Lung (tissue), 12 donors: ENCODE measurements around the gene KRTAP1-1. TPM values are rescaled to one million over a fixed set of nuclear protein-coding genes. Genes with fewer than 3 reads are reported as not detected.
"Not testable (repeated sequence)": the region's sequence is repeated elsewhere in the genome, so short reads cannot be mapped to it uniquely, and the experiment has no call there.

Source experiments
- ATAC-seq: fragments of 200-7000 bp; cut with Tn5 transposase; one replicate; pipeline ENCODE4 v1.9.1; 2020; ENCODE audit warnings: moderate number of reproducible peaks; ENCODE audit not compliant: insufficient read depth, low FRiP score
- DNase-seq, 3 donors: peaks; one replicate each; pipeline ENCODE4 v3.0.0-alpha.2; 2013 to 2017
- H3K27ac ChIP-seq, 2 donors: one replicate each; pipeline ENCODE4 v1.5.1; 2013; ENCODE audit warnings: mild to moderate bottlenecking in 2 of 2, moderate library complexity in 2 of 2, control low read depth in 1 of 2, inconsistent platforms in 1 of 2, low read depth in 1 of 2, low read length in 1 of 2
- H3K27me3 ChIP-seq, 3 donors: one replicate each; pipeline ENCODE4 v1.5.1; 2013; ENCODE audit warnings: low read length in 2 of 3; ENCODE audit not compliant: control insufficient read depth in 3 of 3, insufficient read depth in 3 of 3
- H3K36me3 ChIP-seq, 4 donors: one replicate each; pipeline ENCODE4 v1.5.1; 2013; ENCODE audit warnings: low read length in 4 of 4, mild to moderate bottlenecking in 1 of 4, moderate library complexity in 1 of 4; ENCODE audit not compliant: control insufficient read depth in 4 of 4, insufficient read depth in 4 of 4
- H3K4me1 ChIP-seq, 5 donors: one replicate each; pipeline ENCODE4 v1.5.1; 2013; ENCODE audit warnings: low read length in 5 of 5, mild to moderate bottlenecking in 2 of 5, moderate library complexity in 1 of 5; ENCODE audit not compliant: control insufficient read depth in 5 of 5, insufficient read depth in 5 of 5
- H3K4me3 ChIP-seq: one replicate; pipeline ENCODE4 v1.5.1; 2013; ENCODE audit warnings: mild to moderate bottlenecking, control low read depth, moderate library complexity
- H3K9ac ChIP-seq, 2 donors: one replicate each; pipeline ENCODE4 v1.5.1; 2013; ENCODE audit warnings: low read length in 2 of 2, control low read depth in 1 of 2; ENCODE audit not compliant: insufficient read depth in 1 of 2
- H3K9me3 ChIP-seq, 4 donors: one replicate each; pipeline ENCODE4 v1.5.1; 2013; ENCODE audit warnings: low read length in 3 of 4, mild to moderate bottlenecking in 1 of 4, moderate library complexity in 1 of 4; ENCODE audit not compliant: control insufficient read depth in 4 of 4, insufficient read depth in 3 of 4
- WGBS, 2 donors: extraction: QIAGEN DNeasy Blood & Tissue Kit; methylation state at CpG; one replicate each; pipeline ENCODE4 v1.1.7; 2013; 5-methylcytosine and 5-hydroxymethylcytosine counted together
- polyA plus RNA-seq, 2 donors: library from polyadenylated mRNA; stranded (reverse); fragments of 200-250 nt; gene quantifications; one replicate each; pipeline ENCODE4 v1.2.1, GENCODE V29; 2013
- total RNA-seq, 2 donors: library from RNA; depleted of rRNA in 1 of 2; stranded (reverse); fragments of >200 nt in 1 of 2; gene quantifications; one replicate each; pipeline ENCODE4 v1.2.1, GENCODE V29; 2014 to 2021
- TF ChIP-seq, protein P1 (sequence below): IDR thresholded peaks from 2 replicates; pipeline ENCODE4 v1.5.1; 2012; ENCODE audit warnings: mild to moderate bottlenecking; ENCODE audit errors: control extremely low read depth, extremely low read depth
- donor health status: control.
- donor health status: control.
- donor health status: Bipolar disorder and iron deficiency.
- donor health status: healthy.
- donor health status: DM: yes; HTN: yes; CAD: no.

Gene KRTAP1-1
- total and polyA plus RNA-seq, 4 donors: not detected

GRCh38 chr17:41069031-41069430 lies 27.8 kb upstream of the KRTAP1-1 start:
- no peak overlapping the region for H3K4me3 ChIP-seq
- DNase-seq: no peak
- no peaks in the 10 kb centered on the region for H3K4me1 ChIP-seq
- WGBS, 2 donors: 56 to 62% methylated on average over 3 of the region's 3 CpGs
- ATAC-seq: no peak
- H3K27me3 ChIP-seq: no peaks in the 10 kb centered on the region
- TF ChIP-seq, protein P1, sequence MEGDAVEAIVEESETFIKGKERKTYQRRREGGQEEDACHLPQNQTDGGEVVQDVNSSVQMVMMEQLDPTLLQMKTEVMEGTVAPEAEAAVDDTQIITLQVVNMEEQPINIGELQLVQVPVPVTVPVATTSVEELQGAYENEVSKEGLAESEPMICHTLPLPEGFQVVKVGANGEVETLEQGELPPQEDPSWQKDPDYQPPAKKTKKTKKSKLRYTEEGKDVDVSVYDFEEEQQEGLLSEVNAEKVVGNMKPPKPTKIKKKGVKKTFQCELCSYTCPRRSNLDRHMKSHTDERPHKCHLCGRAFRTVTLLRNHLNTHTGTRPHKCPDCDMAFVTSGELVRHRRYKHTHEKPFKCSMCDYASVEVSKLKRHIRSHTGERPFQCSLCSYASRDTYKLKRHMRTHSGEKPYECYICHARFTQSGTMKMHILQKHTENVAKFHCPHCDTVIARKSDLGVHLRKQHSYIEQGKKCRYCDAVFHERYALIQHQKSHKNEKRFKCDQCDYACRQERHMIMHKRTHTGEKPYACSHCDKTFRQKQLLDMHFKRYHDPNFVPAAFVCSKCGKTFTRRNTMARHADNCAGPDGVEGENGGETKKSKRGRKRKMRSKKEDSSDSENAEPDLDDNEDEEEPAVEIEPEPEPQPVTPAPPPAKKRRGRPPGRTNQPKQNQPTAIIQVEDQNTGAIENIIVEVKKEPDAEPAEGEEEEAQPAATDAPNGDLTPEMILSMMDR: no peak
- H3K9ac ChIP-seq: no peak overlapping the region
- peaks cover 0 to 3% (median 0%) of the 10 kb centered on the region in 4 donors for H3K9me3 ChIP-seq
- no peak overlapping the region for H3K27ac ChIP-seq
- no peaks in the 10 kb centered on the region for H3K36me3 ChIP-seq

DNA sequence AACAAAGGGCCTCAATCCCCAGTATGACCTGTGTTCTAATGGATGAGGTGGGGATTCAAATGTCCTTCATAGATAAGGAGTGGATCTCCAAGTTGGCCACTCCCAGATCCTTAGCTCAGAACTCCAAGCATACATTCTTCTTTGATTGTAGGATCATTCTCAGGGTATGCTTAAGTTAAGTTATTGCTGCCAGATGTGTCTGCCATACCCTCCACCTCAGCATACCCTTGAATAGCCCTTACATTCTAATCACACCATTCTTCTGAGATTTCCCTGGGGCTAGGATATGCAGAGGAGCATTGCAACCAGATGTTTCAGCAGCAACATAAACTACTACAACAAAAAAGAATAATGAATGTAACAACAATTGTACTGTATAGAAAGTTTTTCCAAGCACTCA lies 26.0 kb upstream of the KRTAP1-1 start:
- Histone ChIP-seq H3K27ac (no peak overlapping the region), H3K4me3 (no peak overlapping the region), H3K9me3 (peaks cover 0 to 3% (median 0%) of the 10 kb centered on the region in 4 donors), H3K4me1 (no peaks in the 10 kb centered on the region), H3K27me3 (no peaks in the 10 kb centered on the region), H3K36me3 (no peaks in the 10 kb centered on the region), H3K9ac (no peak overlapping the region)
- TF ChIP-seq, protein P1: no peak
- DNase-seq (no peak), ATAC-seq (no peak)

- no peaks in the 10 kb centered on the region for H3K9me3 ChIP-seq
- no peaks in the 10 kb centered on the region for H3K4me1 ChIP-seq
- WGBS, 2 donors: 85 to 92% methylated on average over 6 of the region's 6 CpGs
- no peaks in the 10 kb centered on the region for H3K36me3 ChIP-seq
- no peak within 1 kb of the TSS for H3K4me3 ChIP-seq
- ATAC-seq (no peak), DNase-seq (no peak)
- no peak within 1 kb of the TSS for H3K27ac ChIP-seq
- H3K9ac ChIP-seq: no peak within 1 kb of the TSS
- H3K27me3 ChIP-seq: peaks cover 0 to under 1% (median 0%) of the 10 kb centered on the region in 3 donors
- TF ChIP-seq, protein P1: no peak
Measured at GRCh38 chr17:41065829-41066624, 24.8 kb upstream of the KRTAP1-1 start, which contains the start of gene KRTAP2-4. Gene KRTAP2-4, minus strand, starts transcription at chr17:41065879. Its CDS starts 34 bp downstream, at chr17:41065845.

DNA sequence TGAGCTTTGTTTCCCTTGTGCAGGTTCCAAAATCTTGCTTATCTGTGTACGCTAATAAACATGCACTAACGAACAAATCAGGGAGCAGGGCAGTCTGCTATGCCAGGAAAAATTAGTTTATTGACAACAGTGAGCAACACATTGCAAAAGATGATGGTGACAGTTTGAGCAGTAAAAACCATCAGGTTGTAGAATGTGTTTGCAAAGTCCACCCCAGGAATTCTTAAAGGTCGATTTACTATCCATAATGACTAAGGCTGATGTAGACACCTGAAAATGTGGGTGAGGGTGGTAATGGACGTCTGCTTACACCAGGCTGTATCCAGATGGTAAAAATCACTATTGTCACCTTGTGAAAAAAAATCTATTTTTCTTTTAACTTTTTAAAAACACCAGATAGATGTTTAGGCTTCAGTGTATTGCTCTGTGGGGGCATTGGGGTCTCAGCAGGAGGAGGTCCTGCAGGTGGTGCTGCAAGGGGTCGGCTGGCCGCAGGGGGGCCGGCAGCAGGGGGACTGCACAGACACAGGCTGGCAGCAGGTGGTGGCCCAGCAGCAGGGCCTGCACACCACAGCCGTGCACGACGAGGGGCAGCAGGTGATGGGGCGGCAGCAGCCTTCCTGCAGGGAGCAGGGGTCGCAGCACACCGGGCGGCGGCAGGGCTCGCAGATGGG lies 23.9 kb upstream of the KRTAP1-1 start:
- H3K4me1 ChIP-seq, ATAC-seq, H3K9me3 ChIP-seq, H3K4me3 ChIP-seq, DNase-seq, H3K36me3 ChIP-seq, H3K27ac ChIP-seq, H3K27me3 ChIP-seq, H3K9ac ChIP-seq: not testable (repeated sequence)
- WGBS, 2 donors: 69 to 87% methylated on average over 6 to 7 of the region's 16 CpGs
